Lung (tissue), 12 donors: Measurements from ENCODE around the gene SHISAL2A. TPM values are rescaled to one million over a fixed set of nuclear protein-coding genes. Genes with fewer than 3 reads are reported as not detected.

Experiments used
- ATAC-seq: fragments of 200-7000 bp; cut with Tn5 transposase; one replicate; pipeline ENCODE4 v1.9.1; 2020; ENCODE audit warnings: moderate number of reproducible peaks; ENCODE audit not compliant: insufficient read depth, low FRiP score
- DNase-seq, 3 donors: peaks; one replicate each; pipeline ENCODE4 v3.0.0-alpha.2; 2013 to 2017
- H3K27ac ChIP-seq, 2 donors: one replicate each; pipeline ENCODE4 v1.5.1; 2013; ENCODE audit warnings: mild to moderate bottlenecking in 2 of 2, moderate library complexity in 2 of 2, control low read depth in 1 of 2, inconsistent platforms in 1 of 2, low read depth in 1 of 2, low read length in 1 of 2
- H3K27me3 ChIP-seq, 3 donors: one replicate each; pipeline ENCODE4 v1.5.1; 2013; ENCODE audit warnings: low read length in 2 of 3; ENCODE audit not compliant: control insufficient read depth in 3 of 3, insufficient read depth in 3 of 3
- H3K36me3 ChIP-seq, 4 donors: one replicate each; pipeline ENCODE4 v1.5.1; 2013; ENCODE audit warnings: low read length in 4 of 4, mild to moderate bottlenecking in 1 of 4, moderate library complexity in 1 of 4; ENCODE audit not compliant: control insufficient read depth in 4 of 4, insufficient read depth in 4 of 4
- H3K4me1 ChIP-seq, 5 donors: one replicate each; pipeline ENCODE4 v1.5.1; 2013; ENCODE audit warnings: low read length in 5 of 5, mild to moderate bottlenecking in 2 of 5, moderate library complexity in 1 of 5; ENCODE audit not compliant: control insufficient read depth in 5 of 5, insufficient read depth in 5 of 5
- H3K4me3 ChIP-seq: one replicate; pipeline ENCODE4 v1.5.1; 2013; ENCODE audit warnings: mild to moderate bottlenecking, control low read depth, moderate library complexity
- H3K9ac ChIP-seq, 2 donors: one replicate each; pipeline ENCODE4 v1.5.1; 2013; ENCODE audit warnings: low read length in 2 of 2, control low read depth in 1 of 2; ENCODE audit not compliant: insufficient read depth in 1 of 2
- H3K9me3 ChIP-seq, 4 donors: one replicate each; pipeline ENCODE4 v1.5.1; 2013; ENCODE audit warnings: low read length in 3 of 4, mild to moderate bottlenecking in 1 of 4, moderate library complexity in 1 of 4; ENCODE audit not compliant: control insufficient read depth in 4 of 4, insufficient read depth in 3 of 4
- WGBS, 2 donors: extraction: QIAGEN DNeasy Blood & Tissue Kit; methylation state at CpG; one replicate each; pipeline ENCODE4 v1.1.7; 2013; 5-methylcytosine and 5-hydroxymethylcytosine counted together
- polyA plus RNA-seq, 2 donors: library from polyadenylated mRNA; stranded (reverse); fragments of 200-250 nt; gene quantifications; one replicate each; pipeline ENCODE4 v1.2.1, GENCODE V29; 2013
- total RNA-seq, 2 donors: library from RNA; depleted of rRNA in 1 of 2; stranded (reverse); fragments of >200 nt in 1 of 2; gene quantifications; one replicate each; pipeline ENCODE4 v1.2.1, GENCODE V29; 2014 to 2021
- TF ChIP-seq, protein P1 (sequence below): IDR thresholded peaks from 2 replicates; pipeline ENCODE4 v1.5.1; 2012; ENCODE audit warnings: mild to moderate bottlenecking; ENCODE audit errors: control extremely low read depth, extremely low read depth
- donor health status: control.
- donor health status: control.
- donor health status: Bipolar disorder and iron deficiency.
- donor health status: healthy.
- donor health status: DM: yes; HTN: yes; CAD: no.

SHISAL2A gene
- total and polyA plus RNA-seq, 4 donors, result 0.79 to 2.6 (median 2.0) TPM

DNA sequence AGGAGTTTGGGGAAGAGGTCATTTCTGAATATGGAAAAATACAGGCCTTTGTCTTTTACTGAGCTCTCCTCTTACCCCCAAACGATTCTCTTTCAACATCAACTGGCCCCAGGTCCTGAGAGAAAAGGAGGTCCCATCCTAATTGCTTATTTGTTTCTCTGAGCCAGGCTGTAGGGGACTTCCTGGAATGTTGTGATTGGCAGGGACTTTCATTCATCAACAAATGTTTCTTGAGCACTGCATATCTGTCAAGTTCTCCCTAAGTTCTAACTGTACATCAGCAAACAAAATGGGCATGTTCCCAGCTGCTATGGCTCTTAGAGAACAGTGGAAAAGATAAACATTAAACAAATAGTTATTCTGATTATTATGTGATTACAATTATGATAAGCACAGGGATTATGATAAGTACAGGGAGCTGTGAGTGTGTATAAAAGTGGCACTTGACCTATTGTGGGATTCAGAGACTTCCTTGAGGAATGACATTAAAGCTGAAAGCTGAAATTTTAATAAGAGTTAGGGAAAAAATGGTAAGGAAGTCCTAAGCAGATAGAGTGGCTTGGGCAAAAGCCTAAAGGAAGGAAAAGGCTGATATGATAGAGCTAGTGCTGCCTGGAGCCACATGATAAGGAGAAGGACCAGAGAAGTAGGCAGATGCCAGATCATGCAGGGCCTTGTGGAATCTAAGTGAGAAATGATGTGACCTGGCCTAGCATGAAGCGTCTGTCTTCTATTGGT is 19.2 kb upstream of the SHISAL2A start:
- 41 to 60% methylated on average over 2 of the region's 2 CpGs for WGBS, 2 donors
- H3K27ac ChIP-seq, result no peak overlapping the region
- no peak for ATAC-seq
- H3K9me3 ChIP-seq, result no peaks in the 10 kb centered on the region
- no peak overlapping the region for H3K9ac ChIP-seq
- peaks cover 0 to 4% (median 0%) of the 10 kb centered on the region in 5 donors for H3K4me1 ChIP-seq
- H3K27me3 ChIP-seq, result no peaks in the 10 kb centered on the region
- no peak for DNase-seq
- TF ChIP-seq, protein P1, sequence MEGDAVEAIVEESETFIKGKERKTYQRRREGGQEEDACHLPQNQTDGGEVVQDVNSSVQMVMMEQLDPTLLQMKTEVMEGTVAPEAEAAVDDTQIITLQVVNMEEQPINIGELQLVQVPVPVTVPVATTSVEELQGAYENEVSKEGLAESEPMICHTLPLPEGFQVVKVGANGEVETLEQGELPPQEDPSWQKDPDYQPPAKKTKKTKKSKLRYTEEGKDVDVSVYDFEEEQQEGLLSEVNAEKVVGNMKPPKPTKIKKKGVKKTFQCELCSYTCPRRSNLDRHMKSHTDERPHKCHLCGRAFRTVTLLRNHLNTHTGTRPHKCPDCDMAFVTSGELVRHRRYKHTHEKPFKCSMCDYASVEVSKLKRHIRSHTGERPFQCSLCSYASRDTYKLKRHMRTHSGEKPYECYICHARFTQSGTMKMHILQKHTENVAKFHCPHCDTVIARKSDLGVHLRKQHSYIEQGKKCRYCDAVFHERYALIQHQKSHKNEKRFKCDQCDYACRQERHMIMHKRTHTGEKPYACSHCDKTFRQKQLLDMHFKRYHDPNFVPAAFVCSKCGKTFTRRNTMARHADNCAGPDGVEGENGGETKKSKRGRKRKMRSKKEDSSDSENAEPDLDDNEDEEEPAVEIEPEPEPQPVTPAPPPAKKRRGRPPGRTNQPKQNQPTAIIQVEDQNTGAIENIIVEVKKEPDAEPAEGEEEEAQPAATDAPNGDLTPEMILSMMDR, result no peak
- H3K36me3 ChIP-seq, result peaks cover 0 to 2% (median under 1%) of the 10 kb centered on the region in 4 donors
- no peak overlapping the region for H3K4me3 ChIP-seq

DNA sequence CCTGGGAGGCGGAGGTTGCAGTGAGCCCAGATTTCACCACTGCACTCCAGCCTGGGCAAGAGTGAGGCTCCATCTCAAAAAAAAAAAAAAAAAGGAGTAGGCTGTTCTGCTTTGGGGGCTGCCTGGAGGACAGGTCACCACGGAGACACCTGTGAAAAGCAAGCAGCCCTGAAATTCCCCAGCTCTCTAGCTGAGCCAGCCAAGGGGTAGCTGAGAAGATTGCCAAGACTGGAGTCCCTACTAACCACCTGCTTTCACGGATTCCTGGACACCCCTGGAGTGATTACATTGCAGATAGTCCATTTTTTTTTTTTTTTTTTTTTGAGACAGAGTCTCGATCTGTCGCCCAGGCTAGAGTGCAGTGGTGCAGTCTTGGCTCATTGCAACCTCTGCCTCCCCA is 18.3 kb upstream of the SHISAL2A start:
- Histone ChIP-seq H3K4me1 (peaks cover 0 to 4% (median 0%) of the 10 kb centered on the region in 5 donors), H3K9me3 (no peaks in the 10 kb centered on the region), H3K36me3 (peaks cover 0 to 2% (median 0%) of the 10 kb centered on the region in 4 donors), H3K4me3 (no peak overlapping the region), H3K9ac (no peak overlapping the region), H3K27ac (no peak overlapping the region), H3K27me3 (no peaks in the 10 kb centered on the region)
- TF ChIP-seq, protein P1, result no peak
- ATAC-seq (no peak), DNase-seq (no peak)
- 92 to 95% methylated on average over 5 of the region's 5 CpGs for WGBS, 2 donors

- Histone ChIP-seq H3K27me3 (no peaks in the 10 kb centered on the region), H3K9me3 (no peaks in the 10 kb centered on the region), H3K4me3 (no peak overlapping the region), H3K36me3 (peaks cover 0 to 2% (median 0%) of the 10 kb centered on the region in 4 donors), H3K4me1 (peaks cover 0 to 4% (median 0%) of the 10 kb centered on the region in 5 donors), H3K9ac (no peak overlapping the region), H3K27ac (no peak overlapping the region)
- no peak for DNase-seq
- 73 to 77% methylated on average over 5 of the region's 5 CpGs for WGBS, 2 donors
- TF ChIP-seq, protein P1, result no peak
- no peak for ATAC-seq
Observed at GRCh38 chr1:52615489-52616042, 17.4 kb upstream of the SHISAL2A start.
